Stimulated activated CD4-positive, alpha-beta T cell treated with anti-CD3 and anti-CD28 coated beads, Interleukin-2, amount 100 ng/mL, for 4 hours (primary cell): ENCODE measurements around the gene HS3ST5.
"Not testable (repeated sequence)": the region's sequence is repeated elsewhere in the genome, so short reads cannot be mapped to it uniquely, and the experiment has no call there.

Experiments
- DNase-seq: peaks from one replicate; pipeline ENCODE4 v3.0.0-alpha.2; 2020; ENCODE audit warnings: low read depth

Gene HS3ST5

DNA sequence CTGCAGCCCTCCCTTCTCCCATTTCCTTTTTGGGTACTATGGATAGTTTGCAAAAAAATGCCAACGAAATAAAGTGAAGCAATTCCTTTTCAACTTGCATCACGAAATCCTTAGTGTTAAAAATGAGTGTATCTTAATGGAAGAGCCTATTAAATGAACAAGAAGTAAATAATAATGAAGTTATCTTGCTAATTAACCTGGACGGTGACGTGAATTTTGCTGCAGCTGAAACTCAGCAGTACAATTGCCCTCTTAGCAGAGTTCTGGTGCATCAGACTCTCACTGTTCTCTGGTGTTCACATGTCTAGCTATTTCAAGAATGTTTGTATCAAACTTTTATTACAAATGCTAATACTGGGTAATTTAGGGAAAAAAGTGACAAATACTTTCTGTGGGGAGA, 252.2 kb downstream of the HS3ST5 start:
- no peak for DNase-seq

GRCh38 chr6:114087496-114087895, 255.3 kb downstream of the HS3ST5 start:
- no peak for DNase-seq

DNA sequence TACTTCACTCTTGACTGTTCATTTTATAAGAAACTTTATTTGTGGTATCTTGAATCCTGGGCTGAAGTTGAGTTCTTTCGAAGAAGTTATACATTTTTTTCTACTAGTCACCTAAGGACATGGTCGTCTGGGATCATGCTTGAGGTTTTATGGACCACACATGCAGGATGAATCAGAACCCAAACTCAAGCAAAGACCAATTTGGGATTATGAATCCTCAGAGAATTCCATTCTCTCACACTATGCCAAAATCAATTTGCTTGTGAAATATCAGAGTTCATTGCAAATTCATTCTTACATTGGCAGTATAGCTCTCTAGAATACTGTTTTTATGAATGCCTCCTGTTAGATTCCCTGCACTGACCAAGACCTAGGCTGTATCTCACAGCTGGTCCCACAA, 257.6 kb downstream of the HS3ST5 start:
- no peak for DNase-seq

DNA sequence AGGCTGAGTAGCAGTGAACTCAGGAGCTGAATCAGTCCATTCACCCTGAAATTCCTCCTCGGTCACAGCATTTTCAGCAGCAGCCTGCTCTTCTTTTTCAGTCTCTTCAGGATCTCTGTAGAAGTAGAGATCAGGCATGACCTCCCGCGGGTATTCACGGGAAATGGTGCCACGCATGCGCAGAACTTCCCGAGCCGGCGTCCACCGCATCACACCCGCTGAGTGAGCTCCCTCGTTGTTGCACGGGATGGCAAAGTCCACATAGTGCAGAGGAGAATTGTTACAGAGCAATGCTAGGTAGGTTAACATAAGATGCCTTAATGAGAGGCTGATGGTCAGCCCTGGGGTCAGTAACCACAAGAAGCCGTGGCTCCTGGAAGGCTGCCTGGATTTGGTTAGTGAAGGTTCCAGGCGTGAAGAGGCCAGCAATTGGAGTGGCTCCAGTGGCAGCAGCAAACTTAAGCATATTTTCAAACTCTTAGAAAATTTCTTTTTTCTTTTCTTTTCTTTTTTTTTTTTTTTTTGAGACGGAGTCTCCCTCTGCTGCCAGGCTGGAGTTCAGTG, 258.4 kb downstream of the HS3ST5 start:
- DNase-seq: no peak

DNA sequence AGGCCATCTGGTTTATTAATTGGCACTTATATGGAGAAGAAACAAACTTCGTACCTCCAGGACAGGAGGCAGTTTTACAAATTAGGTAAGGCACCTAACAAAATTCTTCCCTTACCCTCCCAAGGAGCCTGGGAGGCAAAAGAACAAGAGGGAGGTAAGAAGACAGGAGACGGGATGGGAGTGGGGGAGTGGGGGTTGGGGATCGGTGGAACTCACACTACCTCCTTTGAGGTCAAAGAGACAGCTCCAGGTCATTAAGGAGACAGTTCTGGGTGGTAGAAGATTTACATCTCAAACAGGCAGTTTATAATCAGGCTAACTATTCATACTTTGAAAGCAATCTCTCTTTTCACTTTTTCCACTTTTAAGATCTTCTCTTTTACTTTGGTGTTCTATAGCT, 259.6 kb downstream of the HS3ST5 start:
- no peak for DNase-seq

- DNase-seq: no peak
These were observed 261.1 kb downstream of the HS3ST5 start for GRCh38 chr6:114081730-114082129.

DNA sequence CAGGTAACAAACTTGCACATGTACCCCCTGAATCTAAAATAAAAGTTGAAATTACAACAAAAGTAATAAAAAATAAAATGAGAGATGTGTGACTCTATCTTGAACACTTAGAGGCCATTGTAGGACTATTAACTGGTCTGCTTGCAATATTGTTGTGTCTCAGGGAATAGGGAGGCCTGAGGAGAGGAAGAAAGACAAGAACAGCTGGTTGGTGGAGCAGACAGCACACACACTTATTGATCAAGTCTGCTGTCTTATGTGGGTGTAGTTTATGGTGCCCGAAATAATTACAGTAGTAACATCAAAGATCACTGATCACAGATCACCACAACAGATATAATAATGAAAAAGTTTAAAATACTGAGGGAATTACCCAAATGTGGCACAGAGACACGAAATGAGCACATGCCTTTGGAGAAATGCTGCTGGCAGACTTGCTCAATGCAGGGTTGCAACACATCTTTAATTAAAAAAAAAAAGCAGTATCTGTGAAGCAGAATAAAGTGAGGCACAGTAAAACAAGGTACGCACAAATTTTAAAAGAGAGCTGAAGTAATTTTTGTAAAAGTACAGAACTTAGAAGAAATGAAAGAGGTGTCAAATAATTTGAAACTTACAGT, 261.8 kb downstream of the HS3ST5 start:
- no peak for DNase-seq

DNA sequence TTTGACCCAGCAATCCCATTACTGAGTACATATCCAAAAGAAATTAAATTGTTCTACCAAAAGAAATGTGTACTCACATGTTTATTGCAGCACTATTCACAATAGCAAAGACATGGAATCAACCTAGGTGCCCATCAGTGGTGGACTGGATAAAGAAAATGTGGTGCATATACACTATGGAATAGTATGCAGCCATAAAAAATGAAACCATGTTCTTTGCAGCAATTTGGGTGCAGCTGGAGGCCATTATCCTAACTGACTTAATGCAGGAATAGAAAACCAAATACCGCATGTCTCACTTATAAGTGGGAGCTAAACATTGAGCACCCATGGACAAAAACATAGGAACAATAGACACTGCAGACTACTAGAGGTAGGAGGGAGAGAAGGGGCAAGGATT, 262.4 kb downstream of the HS3ST5 start:
- DNase-seq: not testable (repeated sequence)

- DNase-seq: no peak
These were observed 267.0 kb downstream of the HS3ST5 start for GRCh38 chr6:114075777-114076176.

GRCh38 chr6:114075300-114075699, 267.5 kb downstream of the HS3ST5 start:
- DNase-seq: no peak

DNA sequence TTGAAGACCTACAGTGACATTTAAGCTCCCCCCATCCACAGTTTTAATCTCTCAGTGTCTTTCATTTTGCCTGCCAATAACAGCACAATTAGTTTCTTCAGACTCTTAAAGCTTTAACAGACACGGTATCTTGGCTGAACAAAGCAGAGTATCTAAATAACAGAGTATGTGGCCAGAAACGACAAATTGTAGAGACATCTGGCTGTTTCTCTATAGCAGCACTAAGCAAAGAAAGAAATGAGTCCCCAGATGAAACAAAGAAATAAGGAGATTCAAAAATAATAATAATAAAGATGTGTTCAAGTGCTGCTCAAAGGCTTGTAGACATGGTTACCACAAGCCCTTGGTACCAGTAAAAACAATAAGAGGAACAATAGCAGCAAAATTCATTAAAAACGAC, 274.1 kb downstream of the HS3ST5 start:
- no peak for DNase-seq

- no peak for DNase-seq
These were observed 274.7 kb downstream of the HS3ST5 start for GRCh38 chr6:114068116-114068515.

DNA sequence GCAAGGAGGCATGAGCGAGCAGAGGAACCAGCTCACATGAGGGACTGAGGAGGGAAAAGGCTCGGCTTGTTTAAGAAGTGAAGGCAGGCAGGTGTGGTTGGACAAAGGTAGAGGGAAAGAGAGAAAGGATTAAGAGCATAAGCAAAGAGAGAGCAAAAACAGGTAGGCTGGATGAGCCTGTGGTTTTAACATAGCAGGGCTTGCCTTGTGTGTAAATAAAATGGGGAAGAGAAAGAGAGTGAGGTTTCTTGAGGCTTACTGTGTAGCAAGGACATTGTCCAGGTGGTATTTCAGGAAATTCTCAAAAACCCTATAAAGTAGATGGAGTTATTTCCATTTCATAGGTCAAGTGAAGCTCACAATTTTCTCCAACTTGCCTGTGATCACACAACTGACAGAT, 278.0 kb downstream of the HS3ST5 start:
- DNase-seq: no peak

DNA sequence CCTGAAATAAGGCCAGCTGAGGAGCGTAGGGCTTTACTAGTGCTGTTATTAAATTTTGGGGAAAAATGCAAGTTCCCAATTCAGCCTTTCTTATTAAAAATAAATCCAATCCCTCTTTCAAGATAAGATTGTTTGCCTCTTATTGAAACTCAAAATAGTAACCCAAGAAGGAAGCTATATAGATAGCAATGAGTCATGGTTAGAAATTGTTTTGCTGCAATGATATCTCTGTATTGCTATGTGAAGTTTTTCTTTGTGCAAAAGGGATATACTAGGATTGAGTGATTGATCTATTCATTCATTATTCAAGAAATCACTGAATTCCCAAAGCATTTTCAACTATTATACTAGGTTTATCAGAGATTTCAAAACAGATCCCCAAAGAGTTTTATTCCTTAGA, 278.9 kb downstream of the HS3ST5 start:
- no peak for DNase-seq

GRCh38 chr6:114062199-114062598, 280.6 kb downstream of the HS3ST5 start:
- no peak for DNase-seq

DNA sequence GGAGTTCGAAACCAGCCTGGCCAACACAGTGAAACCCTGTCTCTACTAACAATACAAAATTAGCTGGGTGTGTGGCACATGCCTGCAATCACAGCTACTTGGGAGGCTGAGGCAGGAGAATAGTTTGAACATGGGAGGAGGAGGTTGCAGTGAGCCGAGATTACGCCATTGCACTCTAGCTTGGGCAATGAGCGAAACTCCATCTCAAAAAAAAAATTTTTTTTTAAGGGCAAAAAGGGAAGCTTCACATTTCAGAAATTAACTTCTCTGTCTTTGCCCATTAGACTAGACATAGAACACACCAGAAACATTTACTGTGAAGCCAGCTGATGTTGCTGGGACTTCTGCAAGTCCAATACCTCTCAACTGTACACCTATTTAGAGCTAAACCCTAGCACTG, 281.1 kb downstream of the HS3ST5 start:
- DNase-seq: no peak

- no peak for DNase-seq
These were observed 281.7 kb downstream of the HS3ST5 start for GRCh38 chr6:114061116-114061515.

DNA sequence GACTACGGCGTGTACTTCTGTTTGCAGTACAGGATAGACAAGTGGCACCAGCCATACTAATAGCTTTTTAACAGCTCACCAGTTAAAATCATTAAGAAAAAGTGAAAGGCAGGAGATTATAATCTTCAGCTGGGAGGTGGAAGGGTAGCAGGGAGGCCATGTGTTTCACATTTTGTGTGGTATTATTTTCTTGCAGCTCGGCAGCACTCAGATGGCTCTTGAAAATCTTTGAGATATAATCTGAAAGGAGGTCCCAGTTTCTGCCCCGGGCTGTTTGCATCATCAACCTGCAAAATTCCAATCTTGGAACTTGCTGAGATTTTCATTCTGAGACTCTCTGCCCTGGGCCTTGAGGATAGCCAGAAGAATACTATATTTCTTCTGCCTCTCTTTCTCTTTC, 284.4 kb downstream of the HS3ST5 start:
- DNase-seq: no peak

DNA sequence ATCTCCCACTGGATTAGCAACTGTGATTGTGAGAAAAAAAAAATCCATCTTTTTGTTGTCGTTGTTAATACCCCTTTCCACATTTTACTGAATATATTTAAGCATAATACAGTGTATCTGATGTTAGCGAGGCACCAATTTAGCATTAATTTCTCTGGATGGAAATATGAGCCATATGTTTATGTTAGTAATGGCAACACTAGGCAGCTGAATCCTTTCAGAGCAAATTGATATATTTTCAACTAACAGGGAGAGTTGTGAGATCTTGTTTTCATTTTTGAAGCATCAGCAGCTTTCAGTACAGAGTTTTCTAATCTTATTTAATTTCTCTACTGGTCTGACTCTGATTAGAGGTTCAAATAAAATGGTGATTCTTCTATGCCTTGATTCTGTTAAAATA, 287.1 kb downstream of the HS3ST5 start:
- no peak for DNase-seq

GRCh38 chr6:114055349-114055748, 287.5 kb downstream of the HS3ST5 start:
- DNase-seq: no peak

- no peak for DNase-seq
These were observed 289.0 kb downstream of the HS3ST5 start for GRCh38 chr6:114053791-114054190.

DNA sequence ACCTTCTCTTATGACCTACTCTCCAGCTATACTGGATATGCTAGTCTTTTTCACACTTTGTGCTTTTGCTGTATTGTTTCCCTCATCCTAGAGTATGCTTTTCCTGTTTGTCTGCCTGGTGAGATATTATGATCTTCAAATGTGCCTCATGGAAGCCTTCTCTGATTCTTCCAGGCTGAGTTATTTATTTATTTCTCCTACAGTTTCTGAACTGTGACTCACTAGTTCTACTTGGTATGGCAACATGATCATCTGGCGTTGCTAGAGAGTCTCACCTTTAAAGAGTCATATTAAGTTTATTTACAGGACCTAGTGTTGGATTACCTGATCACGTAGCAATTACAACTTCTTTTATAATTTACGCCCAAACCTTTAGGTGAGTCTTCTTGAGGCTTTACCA, 290.7 kb downstream of the HS3ST5 start:
- DNase-seq: no peak

DNA sequence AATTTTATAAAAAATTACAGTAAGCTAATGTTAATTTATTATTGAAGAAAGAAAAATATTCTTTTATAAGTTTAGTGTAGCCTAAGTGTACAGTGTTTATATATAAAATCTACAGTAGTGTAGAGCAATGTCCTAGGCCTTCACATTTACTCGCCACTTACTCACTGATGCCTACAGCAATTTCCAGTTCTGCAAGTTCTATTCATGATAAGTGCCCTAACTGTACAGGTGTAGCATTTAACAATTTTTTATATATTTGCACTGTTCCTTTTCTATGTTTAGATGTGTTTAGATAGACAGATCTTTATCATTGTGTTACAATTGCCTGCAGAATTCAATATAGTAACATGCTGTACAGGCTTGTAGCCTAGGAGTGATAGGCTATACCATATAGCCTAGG, 291.8 kb downstream of the HS3ST5 start:
- no peak for DNase-seq

DNA sequence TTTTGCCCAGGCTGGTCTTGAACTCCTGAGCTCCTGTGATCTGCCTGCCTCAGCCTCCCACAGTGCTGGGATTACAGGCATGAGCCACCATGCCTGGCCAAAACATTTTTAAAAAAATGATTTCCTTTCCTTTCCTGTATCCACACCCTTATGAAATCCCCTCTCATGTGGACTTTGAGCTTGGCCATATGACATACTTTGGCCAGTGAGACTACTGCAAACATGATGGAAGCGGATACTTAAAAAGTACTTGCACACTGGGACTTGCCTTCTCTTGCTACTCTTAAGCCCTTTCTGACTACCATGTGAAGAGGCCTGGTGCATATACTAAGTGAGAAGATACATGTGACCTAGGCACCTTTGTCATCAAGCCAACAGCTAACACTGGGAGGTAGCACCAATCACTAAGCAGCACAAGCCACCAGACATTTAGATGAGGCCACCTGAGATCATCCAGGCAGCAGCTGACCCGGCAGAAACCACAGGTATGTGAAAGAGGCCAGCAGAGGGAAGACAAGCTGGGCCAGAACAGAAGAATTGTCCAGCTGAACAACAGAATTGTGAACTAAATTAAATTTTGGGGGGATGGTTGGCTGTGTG, 293.4 kb downstream of the HS3ST5 start:
- no peak for DNase-seq
